SK-N-SH treated with all-trans-retinoic acid at 6 μM for 48 hours (cell line): Measurements from ENCODE around the gene RNF115.

Experiments used
- ATAC-seq: fragments of 200-7000 bp; cut with Tn5 transposase; 3 replicates; pipeline ENCODE4 v1.9.1; 2020; ENCODE audit warnings: mild to moderate bottlenecking, moderate library complexity
- ARNTL ChIP-seq: fragments of 450-650 bp; formaldehyde crosslinking; IDR thresholded peaks from 2 replicates; pipeline ENCODE4 v1.5.0; 2020; ENCODE audit warnings: low read depth, mild to moderate bottlenecking, moderate library complexity, borderline replicate concordance
- BACH2 ChIP-seq: fragments of 250-450 bp; sonication (Bioruptor Pico); IDR thresholded peaks from 2 replicates; pipeline ENCODE4 v1.9.0; 2021; ENCODE audit warnings: mild to moderate bottlenecking, borderline replicate concordance
- CSDC2 ChIP-seq: fragments of 250-450 bp; sonication (Bioruptor Pico); IDR thresholded peaks from 2 replicates; pipeline ENCODE4 v1.5.0; 2020; ENCODE audit warnings: mild to moderate bottlenecking, moderate library complexity
- ESRRG ChIP-seq: fragments of 250-450 bp; sonication (Bioruptor Pico); IDR thresholded peaks from 2 replicates; pipeline ENCODE4 v1.6.1; 2021; ENCODE audit warnings: mild to moderate bottlenecking
- GLIS3 ChIP-seq: fragments of 250-450 bp; sonication (Bioruptor Pico); IDR thresholded peaks from 2 replicates; pipeline ENCODE4 v1.5.0; 2020; ENCODE audit warnings: mild to moderate bottlenecking, moderate library complexity
- ISL1 ChIP-seq: fragments of 250-450 bp; sonication (Bioruptor Pico); IDR thresholded peaks from 2 replicates; pipeline ENCODE4 v2.1.2; 2022; ENCODE audit warnings: mild to moderate bottlenecking, moderate library complexity
- PPARA ChIP-seq: fragments of 250-450 bp; sonication (Bioruptor Pico); IDR thresholded peaks from 2 replicates; pipeline ENCODE4 v1.5.0; 2020; ENCODE audit warnings: mild to moderate bottlenecking, borderline replicate concordance
- RARB ChIP-seq: fragments of 250-450 bp; sonication (Bioruptor Pico); IDR thresholded peaks from 2 replicates; pipeline ENCODE4 v1.8.0; 2021; ENCODE audit warnings: mild to moderate bottlenecking, moderate library complexity
- SNAI2 ChIP-seq: fragments of 250-450 bp; sonication (Bioruptor Pico); IDR thresholded peaks from 2 replicates; pipeline ENCODE4 v1.5.0; 2020; ENCODE audit warnings: mild to moderate bottlenecking, moderate library complexity
- TCF4 ChIP-seq: fragments of 250-450 bp; sonication (Bioruptor Pico); IDR thresholded peaks from 2 replicates; pipeline ENCODE4 v1.8.0; 2021; ENCODE audit warnings: mild to moderate bottlenecking, moderate library complexity, borderline replicate concordance
- TOX ChIP-seq: fragments of 250-450 bp; sonication (Bioruptor Pico); IDR thresholded peaks from 2 replicates; pipeline ENCODE4 v1.8.0; 2021; ENCODE audit warnings: mild to moderate bottlenecking, moderate library complexity, borderline replicate concordance
- ZC3H10 ChIP-seq: fragments of 250-450 bp; sonication (Bioruptor Pico); IDR thresholded peaks from 2 replicates; pipeline ENCODE4 v1.5.1; 2021; ENCODE audit warnings: mild to moderate bottlenecking, moderate library complexity
- ZFP30 ChIP-seq: fragments of 450-650 bp; formaldehyde crosslinking; IDR thresholded peaks from 2 replicates; pipeline ENCODE4 v1.5.0; 2022; ENCODE audit warnings: mild to moderate bottlenecking, moderate library complexity
- ZNF565 ChIP-seq: fragments of 450-650 bp; formaldehyde crosslinking; conservative IDR thresholded peaks from 2 replicates; pipeline ENCODE4 v1.5.0; 2020; ENCODE audit warnings: low read depth, mild to moderate bottlenecking, moderate library complexity
- ZNF70 ChIP-seq: fragments of 450-650 bp; formaldehyde crosslinking; IDR thresholded peaks from 2 replicates; pipeline ENCODE4 v1.5.0; 2020; ENCODE audit warnings: mild to moderate bottlenecking, moderate library complexity
- ZNF8 ChIP-seq: fragments of 450-650 bp; formaldehyde crosslinking; IDR thresholded peaks from 2 replicates; pipeline ENCODE4 v1.5.0; 2020; ENCODE audit warnings: mild to moderate bottlenecking, moderate library complexity
- TF ChIP-seq, protein P1 (sequence below): fragments of 250-450 bp; sonication (Bioruptor Pico); IDR thresholded peaks from 2 replicates; pipeline ENCODE4 v1.5.1; 2020; ENCODE audit warnings: low read depth, mild to moderate bottlenecking, moderate library complexity
- TF ChIP-seq, protein P2 (sequence below): fragments of 250-450 bp; sonication (Bioruptor Pico); IDR thresholded peaks from 2 replicates; pipeline ENCODE4 v1.5.0; 2020; ENCODE audit warnings: mild to moderate bottlenecking, moderate library complexity
- TF ChIP-seq, protein P3 (sequence below): fragments of 250-450 bp; sonication (Bioruptor Pico); IDR thresholded peaks from 2 replicates; pipeline ENCODE4 v1.8.0; 2021; ENCODE audit warnings: low read depth, mild to moderate bottlenecking, moderate library complexity, borderline replicate concordance
- TF ChIP-seq, protein P4 (sequence below): fragments of 250-450 bp; sonication (Bioruptor Pico); IDR thresholded peaks from 2 replicates; pipeline ENCODE4 v1.5.1; 2021; ENCODE audit warnings: mild to moderate bottlenecking, moderate library complexity
- TF ChIP-seq, protein P5 (sequence below): fragments of 250-450 bp; sonication (Bioruptor Pico); IDR thresholded peaks from 2 replicates; pipeline ENCODE4 v1.8.0; 2020; ENCODE audit warnings: mild to moderate bottlenecking, moderate library complexity, borderline replicate concordance

The RNF115 gene

DNA sequence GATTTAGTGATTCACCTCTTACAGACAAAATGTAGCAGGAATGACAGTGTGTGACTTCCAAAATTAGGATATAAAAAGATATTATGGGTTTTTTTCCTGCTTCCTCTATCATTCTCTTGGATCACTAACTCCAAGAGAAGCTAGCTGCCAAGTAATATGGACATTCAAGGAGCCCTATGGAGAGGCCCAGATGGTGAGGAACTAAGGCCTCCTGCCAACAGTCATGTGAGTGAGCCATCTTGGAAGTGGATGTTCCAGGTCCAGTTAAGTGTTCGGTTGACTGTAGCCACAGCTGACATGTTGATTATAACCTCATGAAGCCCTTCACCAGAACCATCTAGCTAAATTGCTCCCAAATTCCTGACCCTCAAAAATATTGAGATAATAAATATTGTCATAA, 65.8 kb downstream of the RNF115 start (continued):
- TF ChIP-seq, protein P1, sequence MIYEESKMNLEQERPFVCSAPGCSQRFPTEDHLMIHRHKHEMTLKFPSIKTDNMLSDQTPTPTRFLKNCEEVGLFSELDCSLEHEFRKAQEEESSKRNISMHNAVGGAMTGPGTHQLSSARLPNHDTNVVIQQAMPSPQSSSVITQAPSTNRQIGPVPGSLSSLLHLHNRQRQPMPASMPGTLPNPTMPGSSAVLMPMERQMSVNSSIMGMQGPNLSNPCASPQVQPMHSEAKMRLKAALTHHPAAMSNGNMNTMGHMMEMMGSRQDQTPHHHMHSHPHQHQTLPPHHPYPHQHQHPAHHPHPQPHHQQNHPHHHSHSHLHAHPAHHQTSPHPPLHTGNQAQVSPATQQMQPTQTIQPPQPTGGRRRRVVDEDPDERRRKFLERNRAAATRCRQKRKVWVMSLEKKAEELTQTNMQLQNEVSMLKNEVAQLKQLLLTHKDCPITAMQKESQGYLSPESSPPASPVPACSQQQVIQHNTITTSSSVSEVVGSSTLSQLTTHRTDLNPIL, result no peak
- TF ChIP-seq, protein P2, sequence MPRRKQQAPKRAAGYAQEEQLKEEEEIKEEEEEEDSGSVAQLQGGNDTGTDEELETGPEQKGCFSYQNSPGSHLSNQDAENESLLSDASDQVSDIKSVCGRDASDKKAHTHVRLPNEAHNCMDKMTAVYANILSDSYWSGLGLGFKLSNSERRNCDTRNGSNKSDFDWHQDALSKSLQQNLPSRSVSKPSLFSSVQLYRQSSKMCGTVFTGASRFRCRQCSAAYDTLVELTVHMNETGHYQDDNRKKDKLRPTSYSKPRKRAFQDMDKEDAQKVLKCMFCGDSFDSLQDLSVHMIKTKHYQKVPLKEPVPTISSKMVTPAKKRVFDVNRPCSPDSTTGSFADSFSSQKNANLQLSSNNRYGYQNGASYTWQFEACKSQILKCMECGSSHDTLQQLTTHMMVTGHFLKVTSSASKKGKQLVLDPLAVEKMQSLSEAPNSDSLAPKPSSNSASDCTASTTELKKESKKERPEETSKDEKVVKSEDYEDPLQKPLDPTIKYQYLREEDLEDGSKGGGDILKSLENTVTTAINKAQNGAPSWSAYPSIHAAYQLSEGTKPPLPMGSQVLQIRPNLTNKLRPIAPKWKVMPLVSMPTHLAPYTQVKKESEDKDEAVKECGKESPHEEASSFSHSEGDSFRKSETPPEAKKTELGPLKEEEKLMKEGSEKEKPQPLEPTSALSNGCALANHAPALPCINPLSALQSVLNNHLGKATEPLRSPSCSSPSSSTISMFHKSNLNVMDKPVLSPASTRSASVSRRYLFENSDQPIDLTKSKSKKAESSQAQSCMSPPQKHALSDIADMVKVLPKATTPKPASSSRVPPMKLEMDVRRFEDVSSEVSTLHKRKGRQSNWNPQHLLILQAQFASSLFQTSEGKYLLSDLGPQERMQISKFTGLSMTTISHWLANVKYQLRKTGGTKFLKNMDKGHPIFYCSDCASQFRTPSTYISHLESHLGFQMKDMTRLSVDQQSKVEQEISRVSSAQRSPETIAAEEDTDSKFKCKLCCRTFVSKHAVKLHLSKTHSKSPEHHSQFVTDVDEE, result no peak
- TF ChIP-seq BACH2 (no peak), ZC3H10 (CRISPR knock-in tag) (no peak), TCF4 (no peak)

DNA sequence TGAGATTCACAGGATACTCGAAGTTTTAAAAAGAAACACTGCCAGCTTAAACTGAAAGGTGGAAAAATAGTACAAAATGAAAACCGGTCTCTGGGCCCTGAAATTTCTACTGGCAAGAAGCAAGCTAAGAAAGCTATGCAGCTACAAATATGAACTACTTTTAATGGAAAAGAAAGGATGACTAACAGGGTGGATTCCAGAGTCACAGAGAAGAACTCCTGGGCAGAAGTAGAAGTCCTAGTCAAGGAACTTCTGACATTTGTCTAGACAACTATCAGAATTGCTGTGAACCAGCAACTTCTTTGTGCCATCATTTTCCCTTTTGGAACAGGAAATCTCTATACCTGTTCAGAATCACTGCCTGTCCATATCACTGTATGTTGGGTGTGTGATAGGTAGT, 66.5 kb downstream of the RNF115 start:
- ATAC-seq, result peak; percentile 20; the same call in 1 of the 3 replicates
- TF ChIP-seq CSDC2 (CRISPR knock-in tag) (no peak), ZNF70 (no peak), BACH2 (no peak), ESRRG (CRISPR knock-in tag) (no peak), PPARA (no peak), TOX (CRISPR knock-in tag) (no peak), RARB (CRISPR knock-in tag) (no peak), ZNF8 (CRISPR knock-in tag) (no peak), ZNF565 (no peak), TCF4 (no peak), ZC3H10 (CRISPR knock-in tag) (no peak), ARNTL (CRISPR knock-in tag) (no peak), SNAI2 (CRISPR knock-in tag) (no peak), ZFP30 (CRISPR knock-in tag) (no peak)
- TF ChIP-seq, protein P3, sequence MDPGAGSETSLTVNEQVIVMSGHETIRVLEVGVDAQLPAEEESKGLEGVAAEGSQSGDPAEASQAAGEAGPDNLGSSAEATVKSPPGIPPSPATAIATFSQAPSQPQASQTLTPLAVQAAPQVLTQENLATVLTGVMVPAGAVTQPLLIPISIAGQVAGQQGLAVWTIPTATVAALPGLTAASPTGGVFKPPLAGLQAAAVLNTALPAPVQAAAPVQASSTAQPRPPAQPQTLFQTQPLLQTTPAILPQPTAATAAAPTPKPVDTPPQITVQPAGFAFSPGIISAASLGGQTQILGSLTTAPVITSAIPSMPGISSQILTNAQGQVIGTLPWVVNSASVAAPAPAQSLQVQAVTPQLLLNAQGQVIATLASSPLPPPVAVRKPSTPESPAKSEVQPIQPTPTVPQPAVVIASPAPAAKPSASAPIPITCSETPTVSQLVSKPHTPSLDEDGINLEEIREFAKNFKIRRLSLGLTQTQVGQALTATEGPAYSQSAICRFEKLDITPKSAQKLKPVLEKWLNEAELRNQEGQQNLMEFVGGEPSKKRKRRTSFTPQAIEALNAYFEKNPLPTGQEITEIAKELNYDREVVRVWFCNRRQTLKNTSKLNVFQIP, result no peak
- TF ChIP-seq, protein P2, result no peak
- TF ChIP-seq, protein P4, sequence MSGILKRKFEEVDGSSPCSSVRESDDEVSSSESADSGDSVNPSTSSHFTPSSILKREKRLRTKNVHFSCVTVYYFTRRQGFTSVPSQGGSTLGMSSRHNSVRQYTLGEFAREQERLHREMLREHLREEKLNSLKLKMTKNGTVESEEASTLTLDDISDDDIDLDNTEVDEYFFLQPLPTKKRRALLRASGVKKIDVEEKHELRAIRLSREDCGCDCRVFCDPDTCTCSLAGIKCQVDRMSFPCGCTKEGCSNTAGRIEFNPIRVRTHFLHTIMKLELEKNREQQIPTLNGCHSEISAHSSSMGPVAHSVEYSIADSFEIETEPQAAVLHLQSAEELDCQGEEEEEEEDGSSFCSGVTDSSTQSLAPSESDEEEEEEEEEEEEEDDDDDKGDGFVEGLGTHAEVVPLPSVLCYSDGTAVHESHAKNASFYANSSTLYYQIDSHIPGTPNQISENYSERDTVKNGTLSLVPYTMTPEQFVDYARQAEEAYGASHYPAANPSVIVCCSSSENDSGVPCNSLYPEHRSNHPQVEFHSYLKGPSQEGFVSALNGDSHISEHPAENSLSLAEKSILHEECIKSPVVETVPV (CRISPR knock-in tag), result no peak
- TF ChIP-seq, protein P5, sequence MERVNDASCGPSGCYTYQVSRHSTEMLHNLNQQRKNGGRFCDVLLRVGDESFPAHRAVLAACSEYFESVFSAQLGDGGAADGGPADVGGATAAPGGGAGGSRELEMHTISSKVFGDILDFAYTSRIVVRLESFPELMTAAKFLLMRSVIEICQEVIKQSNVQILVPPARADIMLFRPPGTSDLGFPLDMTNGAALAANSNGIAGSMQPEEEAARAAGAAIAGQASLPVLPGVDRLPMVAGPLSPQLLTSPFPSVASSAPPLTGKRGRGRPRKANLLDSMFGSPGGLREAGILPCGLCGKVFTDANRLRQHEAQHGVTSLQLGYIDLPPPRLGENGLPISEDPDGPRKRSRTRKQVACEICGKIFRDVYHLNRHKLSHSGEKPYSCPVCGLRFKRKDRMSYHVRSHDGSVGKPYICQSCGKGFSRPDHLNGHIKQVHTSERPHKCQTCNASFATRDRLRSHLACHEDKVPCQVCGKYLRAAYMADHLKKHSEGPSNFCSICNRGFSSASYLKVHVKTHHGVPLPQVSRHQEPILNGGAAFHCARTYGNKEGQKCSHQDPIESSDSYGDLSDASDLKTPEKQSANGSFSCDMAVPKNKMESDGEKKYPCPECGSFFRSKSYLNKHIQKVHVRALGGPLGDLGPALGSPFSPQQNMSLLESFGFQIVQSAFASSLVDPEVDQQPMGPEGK (CRISPR knock-in tag), result no peak

DNA sequence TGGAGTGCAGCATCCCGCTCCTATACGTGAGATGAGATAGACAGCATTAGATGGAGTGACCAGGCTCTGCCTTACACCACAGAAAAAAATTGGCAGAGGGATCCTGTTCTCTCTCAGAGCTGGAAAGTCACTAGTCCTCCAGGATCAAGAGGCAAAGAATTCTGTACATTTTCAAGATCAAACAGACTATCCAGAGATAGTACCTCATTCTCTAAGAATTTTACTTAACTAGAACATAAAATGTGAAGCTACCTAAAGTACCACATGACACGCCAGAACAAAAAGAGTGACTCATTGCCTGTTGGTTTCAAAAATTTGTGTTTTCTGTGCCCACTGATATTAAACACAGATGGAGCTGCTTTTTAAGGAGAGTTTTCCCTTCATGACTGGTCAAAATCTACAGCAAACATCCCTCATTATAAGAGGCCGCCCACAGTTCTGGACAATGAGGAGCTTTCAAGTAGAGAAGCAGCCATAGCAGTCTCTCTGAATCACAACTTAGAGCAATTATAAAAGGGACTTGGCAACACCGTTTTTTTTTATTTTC, 72.3 kb downstream of the RNF115 start:
- TF ChIP-seq ARNTL (CRISPR knock-in tag) (no peak), ZNF565 (no peak), SNAI2 (CRISPR knock-in tag) (no peak), RARB (CRISPR knock-in tag) (0 out of 2 replicates have a peak, but pooled peaks have one; percentile 72), TOX (CRISPR knock-in tag) (0 out of 2 replicates have a peak, but pooled peaks have one; percentile 46), TCF4 (no peak), ISL1 (peak; percentile 67), ZFP30 (CRISPR knock-in tag) (no peak), ZC3H10 (CRISPR knock-in tag) (peak; percentile 46), GLIS3 (CRISPR knock-in tag) (no peak), BACH2 (no peak), PPARA (no peak)
- TF ChIP-seq, protein P3, result peak; percentile 94; the same call in 1 of the 2 replicates
- TF ChIP-seq, protein P4 (CRISPR knock-in tag), result no peak
- ATAC-seq, result peak; percentile 95
